Fibroblast of lung (primary cell): ENCODE results near the gene DPP10. TPM values are rescaled to one million over a fixed set of nuclear protein-coding genes. Genes with fewer than 3 reads are reported as not detected.

Experiments
- DNase-seq, 2 donors: peaks; one replicate each; pipeline versions ENCODE4 v3.0.0 to v3.0.0-alpha.2; 2010; ENCODE audit warnings: low read depth in 2 of 2
- H2AFZ ChIP-seq: 2 replicates; pipeline ENCODE4 v1.5.1; 2012; ENCODE audit warnings: low read length, control low read depth, inconsistent platforms
- H3K27ac ChIP-seq: 2 replicates; pipeline ENCODE4 v1.5.1; 2011; ENCODE audit warnings: low read length, control low read depth; ENCODE audit not compliant: insufficient read depth
- H3K27me3 ChIP-seq: 2 replicates; pipeline ENCODE4 v1.5.1; 2011; ENCODE audit warnings: mild to moderate bottlenecking, low read length; ENCODE audit not compliant: control insufficient read depth, insufficient read depth
- H3K36me3 ChIP-seq: 2 replicates; pipeline ENCODE4 v1.5.1; 2011; ENCODE audit warnings: low read length; ENCODE audit not compliant: control insufficient read depth, insufficient read depth
- H3K4me1 ChIP-seq: 2 replicates; pipeline ENCODE4 v1.5.1; 2011; ENCODE audit warnings: low read length; ENCODE audit not compliant: control insufficient read depth, insufficient read depth; ENCODE audit errors: extremely low read depth
- H3K4me2 ChIP-seq: 2 replicates; pipeline ENCODE4 v1.5.1; 2011; ENCODE audit warnings: low read length, control low read depth; ENCODE audit not compliant: insufficient read depth; ENCODE audit errors: extremely low read depth
- H3K4me3 ChIP-seq, 4 experiments: fragments of 200-600 bp in 1 of 4; sonication (generic) in 1 of 4; replicated peaks in 1 of 4; 2 replicates each; pipeline ENCODE4 v1.5.1; 2011 to 2016; ENCODE audit warnings: low read length in 4 of 4, low read depth in 3 of 4, mild to moderate bottlenecking in 3 of 4, control low read depth in 2 of 4, inconsistent platforms in 1 of 4, mixed read lengths in 1 of 4; ENCODE audit not compliant: insufficient read depth in 1 of 4; ENCODE audit errors: control extremely low read depth in 1 of 4
- H3K79me2 ChIP-seq: 2 replicates; pipeline ENCODE4 v1.5.1; 2012; ENCODE audit warnings: mild to moderate bottlenecking, low read length, inconsistent platforms; ENCODE audit not compliant: control insufficient read depth, insufficient read depth
- H3K9ac ChIP-seq: 2 replicates; pipeline ENCODE4 v1.5.1; 2011; ENCODE audit warnings: mild to moderate bottlenecking, low read length, control low read depth; ENCODE audit not compliant: insufficient read depth
- H3K9me3 ChIP-seq: 2 replicates; pipeline ENCODE4 v1.5.1; 2012; ENCODE audit warnings: low read depth, low read length; ENCODE audit not compliant: control insufficient read depth, insufficient read depth
- H4K20me1 ChIP-seq: 2 replicates; pipeline ENCODE4 v1.5.1; 2011; ENCODE audit warnings: low read length; ENCODE audit not compliant: control insufficient read depth, insufficient read depth; ENCODE audit errors: extremely low read depth
- EZH2 ChIP-seq: IDR thresholded peaks from 2 replicates; pipeline ENCODE4 v1.5.1; 2012; ENCODE audit warnings: low read length, control low read depth, mild to moderate bottlenecking; ENCODE audit errors: missing control alignments
- polyA plus RNA-seq, 2 donors: library from polyadenylated mRNA; depleted of rRNA in 1 of 2; stranded (reverse) in 1 of 2; unstranded in 1 of 2; fragments of >200 nt; gene quantifications; 2 replicates each; pipeline ENCODE4 v1.2.1, GENCODE V29; 2011 to 2012; ENCODE audit warnings: missing spikeins in 1 of 2
- total RNA-seq: library from RNA; depleted of rRNA; stranded (reverse); fragments of >200 nt; gene quantifications from 2 replicates; pipeline ENCODE4 v1.2.1, GENCODE V29; 2014
- TF ChIP-seq, protein P1 (sequence below), 2 donors: IDR thresholded peaks in 1 of 2; conservative IDR thresholded peaks in 1 of 2; 1 replicate in 1 of 2; 2 replicates in 1 of 2; pipeline ENCODE4 v1.5.1; 2011 to 2012; ENCODE audit warnings: low read length in 2 of 2, control low read depth in 1 of 2, inconsistent platforms in 1 of 2, low read depth in 1 of 2, mild to moderate bottlenecking in 1 of 2

Gene DPP10
- total and polyA plus RNA-seq, 2 donors (not counting 1 experiment from before 2014, with no cell fraction given): not detected

DNA sequence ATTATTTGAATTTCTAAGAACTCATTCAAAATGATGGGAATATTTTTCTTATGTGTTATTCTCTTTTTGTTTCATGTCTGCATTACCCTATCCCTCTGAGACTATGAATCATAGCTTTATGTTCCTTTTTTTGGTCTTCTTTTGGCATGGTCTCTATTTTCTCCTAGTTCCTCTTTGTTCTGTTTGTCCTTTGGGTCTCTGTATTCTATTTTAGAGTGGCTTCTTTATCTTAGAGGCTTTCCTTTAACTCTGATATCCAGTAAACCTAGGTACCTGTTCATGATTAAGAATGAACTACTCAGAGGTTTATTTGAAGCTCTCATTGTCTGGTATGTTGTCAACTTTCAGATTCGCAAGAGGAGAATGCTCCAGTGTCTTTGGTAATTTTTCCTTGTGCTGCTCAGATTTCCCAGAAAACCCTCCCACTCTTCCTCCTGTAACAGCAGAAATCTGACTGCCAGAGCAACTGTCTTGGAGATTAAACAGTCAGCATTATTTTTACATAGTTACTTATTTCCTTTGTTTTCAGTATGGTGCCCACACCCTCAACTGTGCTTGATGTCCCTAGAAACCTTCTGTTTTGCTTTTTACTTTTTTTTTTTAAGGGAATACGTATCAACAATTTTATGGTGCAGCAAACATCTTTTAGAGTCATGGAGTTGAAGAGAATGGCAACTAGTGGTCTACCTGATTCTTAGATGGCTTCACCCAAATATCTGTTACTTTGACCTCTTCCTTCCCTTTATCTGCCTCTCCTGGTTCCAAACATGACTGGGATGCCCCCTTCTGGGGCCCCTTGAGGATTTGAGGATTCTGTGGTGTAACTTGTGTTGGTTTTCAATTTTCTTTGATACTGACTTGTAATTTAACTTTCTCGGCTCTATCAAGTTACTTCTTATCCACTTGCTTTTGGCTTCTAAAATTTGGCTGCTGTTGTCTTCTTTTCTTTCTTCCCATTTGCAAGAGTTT lies 92.0 kb downstream of the DPP10 start:
- H3K27me3 ChIP-seq: no peaks in the 10 kb centered on the region
- no peak overlapping the region for H3K9ac ChIP-seq
- H3K79me2 ChIP-seq: no peaks in the 10 kb centered on the region
- no peak overlapping the region for H3K4me2 ChIP-seq
- no peak overlapping the region for H3K4me3 ChIP-seq
- no peaks in the 10 kb centered on the region for H3K4me1 ChIP-seq
- H4K20me1 ChIP-seq: no peaks in the 10 kb centered on the region
- no peaks in the 10 kb centered on the region for H3K9me3 ChIP-seq
- H2AFZ ChIP-seq: no peak overlapping the region
- no peaks in the 10 kb centered on the region for H3K36me3 ChIP-seq
- H3K27ac ChIP-seq: no peak overlapping the region
- no peak for TF ChIP-seq EZH2
- TF ChIP-seq, protein P1, sequence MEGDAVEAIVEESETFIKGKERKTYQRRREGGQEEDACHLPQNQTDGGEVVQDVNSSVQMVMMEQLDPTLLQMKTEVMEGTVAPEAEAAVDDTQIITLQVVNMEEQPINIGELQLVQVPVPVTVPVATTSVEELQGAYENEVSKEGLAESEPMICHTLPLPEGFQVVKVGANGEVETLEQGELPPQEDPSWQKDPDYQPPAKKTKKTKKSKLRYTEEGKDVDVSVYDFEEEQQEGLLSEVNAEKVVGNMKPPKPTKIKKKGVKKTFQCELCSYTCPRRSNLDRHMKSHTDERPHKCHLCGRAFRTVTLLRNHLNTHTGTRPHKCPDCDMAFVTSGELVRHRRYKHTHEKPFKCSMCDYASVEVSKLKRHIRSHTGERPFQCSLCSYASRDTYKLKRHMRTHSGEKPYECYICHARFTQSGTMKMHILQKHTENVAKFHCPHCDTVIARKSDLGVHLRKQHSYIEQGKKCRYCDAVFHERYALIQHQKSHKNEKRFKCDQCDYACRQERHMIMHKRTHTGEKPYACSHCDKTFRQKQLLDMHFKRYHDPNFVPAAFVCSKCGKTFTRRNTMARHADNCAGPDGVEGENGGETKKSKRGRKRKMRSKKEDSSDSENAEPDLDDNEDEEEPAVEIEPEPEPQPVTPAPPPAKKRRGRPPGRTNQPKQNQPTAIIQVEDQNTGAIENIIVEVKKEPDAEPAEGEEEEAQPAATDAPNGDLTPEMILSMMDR (conservative IDR thresholded peaks at IDR 0.05 in 1 of 2, IDR thresholded peaks at IDR 0.05 in 1 of 2; ENCODE audit: low read depth in 1 of 2, low read length in 2 of 2): no peak
- no peak for DNase-seq

DNA sequence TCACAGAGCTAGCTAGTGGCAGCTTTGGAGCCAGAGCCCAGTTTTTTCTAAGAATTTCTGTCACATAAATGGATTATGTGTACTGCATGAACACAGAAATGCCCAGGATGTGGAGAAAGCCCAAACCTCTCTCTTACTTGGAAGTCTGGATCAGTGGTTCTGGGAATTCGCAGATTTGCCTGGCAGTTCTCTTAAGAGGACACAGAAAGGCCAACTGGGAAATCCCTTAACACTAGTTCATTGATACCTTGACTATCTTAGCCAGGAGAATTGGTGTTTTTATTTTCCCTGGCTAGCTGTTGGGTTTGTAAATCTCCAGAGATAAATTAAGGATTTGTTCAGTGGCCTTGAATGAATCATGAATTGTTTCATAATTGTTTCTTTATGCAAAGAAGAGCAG lies 95.3 kb downstream of the DPP10 start:
- no peak overlapping the region for H3K4me2 ChIP-seq
- no peaks in the 10 kb centered on the region for H3K36me3 ChIP-seq
- H3K4me3 ChIP-seq: no peak overlapping the region
- H3K79me2 ChIP-seq: no peaks in the 10 kb centered on the region
- no peak for TF ChIP-seq EZH2
- TF ChIP-seq, protein P1 (conservative IDR thresholded peaks at IDR 0.05 in 1 of 2, IDR thresholded peaks at IDR 0.05 in 1 of 2; ENCODE audit: low read depth in 1 of 2, low read length in 2 of 2): no peak
- no peak overlapping the region for H3K27ac ChIP-seq
- H3K9ac ChIP-seq: no peak overlapping the region
- H2AFZ ChIP-seq: no peak overlapping the region
- H3K27me3 ChIP-seq: no peaks in the 10 kb centered on the region
- H3K4me1 ChIP-seq: no peaks in the 10 kb centered on the region
- no peak for DNase-seq
- no peaks in the 10 kb centered on the region for H4K20me1 ChIP-seq
- no peaks in the 10 kb centered on the region for H3K9me3 ChIP-seq

DNA sequence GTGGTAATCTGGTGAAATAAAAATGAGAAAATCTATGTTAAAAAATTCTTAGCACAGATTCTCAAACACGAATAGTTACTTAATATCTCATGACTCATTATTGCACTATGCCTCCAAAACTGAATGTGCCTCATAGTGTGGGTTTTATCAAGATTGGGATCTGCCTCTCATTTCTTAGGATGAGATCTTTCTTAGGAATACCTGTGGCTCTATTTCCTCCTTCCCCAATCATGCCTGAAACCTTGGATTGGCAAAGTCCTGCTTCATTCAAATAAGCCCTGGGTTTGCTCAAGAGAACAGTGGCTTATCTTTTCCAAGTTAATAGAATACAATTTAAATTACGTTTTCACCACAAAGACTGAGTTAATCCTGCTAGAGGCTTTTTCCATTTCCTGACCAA lies 100.3 kb downstream of the DPP10 start:
- Histone ChIP-seq H2AFZ (no peak overlapping the region), H3K4me2 (no peak overlapping the region), H3K27ac (no peak overlapping the region), H3K9ac (no peak overlapping the region), H3K4me1 (no peaks in the 10 kb centered on the region), H3K36me3 (no peaks in the 10 kb centered on the region), H4K20me1 (no peaks in the 10 kb centered on the region), H3K79me2 (no peaks in the 10 kb centered on the region), H3K4me3 (no peak overlapping the region), H3K9me3 (no peaks in the 10 kb centered on the region), H3K27me3 (no peaks in the 10 kb centered on the region)
- DNase-seq: no peak
- no peak for TF ChIP-seq EZH2
- TF ChIP-seq, protein P1 (conservative IDR thresholded peaks at IDR 0.05 in 1 of 2, IDR thresholded peaks at IDR 0.05 in 1 of 2; ENCODE audit: low read depth in 1 of 2, low read length in 2 of 2): no peak
